Measurements from ENCODE around the gene TTC17. TPM values are rescaled to one million over a fixed set of nuclear protein-coding genes. Genes with fewer than 3 reads are reported as not detected.

TTC17 gene
- total RNA-seq, 2 donors from 2014 or later, result 49.6 to 60.9 TPM

DNA sequence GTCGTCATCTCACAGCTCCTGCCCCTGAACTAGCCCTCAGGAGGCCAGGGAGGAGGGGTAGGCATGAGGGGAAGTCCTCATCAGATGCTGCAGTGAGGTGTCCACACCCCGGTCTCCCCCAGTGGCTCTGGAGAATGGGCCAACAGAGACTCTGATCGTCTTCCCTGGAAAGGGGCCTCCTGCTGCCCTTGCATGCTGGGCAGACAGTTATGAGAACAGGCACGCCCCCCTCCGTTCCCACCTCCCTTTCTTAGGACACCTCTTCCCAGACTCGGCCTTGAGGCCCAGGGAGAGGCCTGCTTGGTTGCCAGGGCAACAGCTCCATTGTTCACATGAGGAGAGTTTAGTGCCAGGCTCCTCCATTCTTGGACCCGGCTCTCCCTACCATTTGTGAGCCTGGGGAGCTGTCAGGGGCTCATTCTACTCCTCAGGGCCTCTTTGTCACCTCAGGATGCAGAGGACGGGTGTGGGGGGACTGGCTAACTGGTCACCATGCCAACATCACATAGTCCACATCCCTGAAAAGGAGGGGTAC is 157.7 kb downstream of the TTC17 start:
- intact Hi-C loops (cut with DNase I), result no loop called here
- no peak for DNase-seq (ENCODE audit: low spot score)

DNA sequence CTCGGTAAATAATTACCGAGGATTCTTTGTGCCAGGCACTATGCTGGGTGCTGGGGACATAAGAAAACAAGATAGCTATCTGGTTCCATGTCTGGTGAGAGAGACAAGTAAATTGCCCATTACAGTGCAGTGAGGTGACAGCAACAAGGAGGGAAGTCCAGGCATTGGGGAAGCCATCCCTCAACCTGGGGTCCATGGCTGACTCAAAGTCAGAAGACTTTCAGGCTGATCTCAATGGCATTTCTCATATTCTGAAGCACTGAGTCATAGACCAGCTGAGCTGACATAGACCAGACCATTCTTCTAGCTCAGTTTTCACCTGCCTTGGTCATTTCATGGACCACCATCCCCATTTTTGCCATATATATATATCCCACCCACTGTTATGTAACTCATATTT is 158.8 kb downstream of the TTC17 start:
- intact Hi-C loops (cut with DNase I), result no loop called here
- no peak for DNase-seq (ENCODE audit: low spot score)

DNA sequence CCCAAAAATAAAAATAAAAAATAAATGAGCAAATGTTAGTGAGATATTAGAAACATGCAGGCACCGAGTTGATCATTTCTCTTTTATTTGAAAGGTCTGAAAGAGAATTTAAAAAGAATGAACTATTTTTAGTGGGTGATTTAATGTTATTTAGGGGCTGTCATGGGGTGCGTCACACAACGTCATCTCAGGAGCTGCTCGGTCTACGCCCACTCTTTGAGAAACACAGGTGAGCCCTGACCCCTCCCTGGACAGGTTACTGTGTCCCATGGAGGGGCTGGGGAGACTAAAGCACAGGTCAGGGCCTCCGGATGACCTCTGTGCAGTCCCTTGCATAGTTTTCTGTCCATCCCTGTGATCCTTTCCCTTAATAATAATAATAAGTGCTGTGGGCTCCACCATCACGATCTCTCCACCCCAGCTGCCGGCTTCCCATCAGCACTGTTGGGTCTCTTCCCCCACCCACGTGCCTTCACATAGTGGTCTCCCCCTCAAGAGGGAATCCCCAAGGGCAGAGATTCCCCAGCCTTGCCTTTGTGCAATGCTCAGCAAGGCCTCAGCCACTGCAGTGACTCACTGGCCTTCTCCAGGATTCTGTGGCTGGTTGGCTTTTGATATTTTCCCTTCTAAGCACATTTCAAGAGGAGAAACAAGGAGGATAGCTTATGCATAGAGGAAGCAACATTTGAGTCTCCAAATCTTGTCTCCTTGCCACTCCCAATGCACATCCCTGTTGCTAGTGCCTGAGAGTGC is 159.9 kb downstream of the TTC17 start:
- intact Hi-C loops (cut with DNase I), result no loop called here

DNA sequence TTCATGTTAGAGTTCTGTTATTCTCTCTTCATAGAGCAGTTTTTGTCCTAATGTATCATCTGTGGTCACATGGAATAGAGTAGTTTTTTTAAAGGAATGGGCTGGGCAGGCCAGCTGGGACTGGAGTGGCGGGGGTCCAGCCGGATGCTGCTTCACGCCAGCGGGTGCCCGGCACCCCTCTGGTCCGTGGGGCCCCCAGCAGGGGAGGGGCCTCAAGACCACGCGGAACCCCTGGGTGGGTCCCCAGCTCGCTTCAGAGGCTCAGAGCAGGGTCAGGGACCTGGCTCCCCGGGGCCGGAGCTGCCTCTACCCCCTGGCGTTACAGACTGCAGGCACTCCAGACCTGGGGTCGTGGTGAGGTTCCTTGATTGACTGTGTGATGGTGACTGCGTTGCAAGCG is 162.8 kb downstream of the TTC17 start:
- intact Hi-C loops (cut with DNase I), result no loop called here
- no peak for DNase-seq (ENCODE audit: low spot score)

More for the DNA sequence above, 159.9 kb downstream of the TTC17 start:
- no peak for DNase-seq (ENCODE audit: low spot score)

DNA sequence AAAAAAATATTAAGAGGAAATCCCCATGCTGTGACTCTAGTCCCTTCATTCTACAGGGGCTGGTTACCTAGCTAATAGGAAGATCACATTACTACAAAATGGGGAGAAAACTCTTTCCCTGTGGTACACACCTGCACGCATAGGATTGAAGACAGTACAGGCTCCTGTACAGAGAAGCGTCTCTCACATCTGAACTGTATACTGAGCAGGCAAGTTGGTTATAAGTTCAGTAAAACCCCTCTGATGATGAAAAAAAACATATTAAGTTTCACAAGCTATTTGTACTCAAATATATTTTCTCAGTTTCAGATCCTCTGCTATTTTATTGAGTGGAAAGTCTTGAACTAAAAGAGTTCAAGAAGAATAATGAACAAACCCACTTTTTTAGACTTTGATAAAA is 164.9 kb downstream of the TTC17 start:
- intact Hi-C loops (cut with DNase I), result no loop called here
- no peak for DNase-seq (ENCODE audit: low spot score)

DNA sequence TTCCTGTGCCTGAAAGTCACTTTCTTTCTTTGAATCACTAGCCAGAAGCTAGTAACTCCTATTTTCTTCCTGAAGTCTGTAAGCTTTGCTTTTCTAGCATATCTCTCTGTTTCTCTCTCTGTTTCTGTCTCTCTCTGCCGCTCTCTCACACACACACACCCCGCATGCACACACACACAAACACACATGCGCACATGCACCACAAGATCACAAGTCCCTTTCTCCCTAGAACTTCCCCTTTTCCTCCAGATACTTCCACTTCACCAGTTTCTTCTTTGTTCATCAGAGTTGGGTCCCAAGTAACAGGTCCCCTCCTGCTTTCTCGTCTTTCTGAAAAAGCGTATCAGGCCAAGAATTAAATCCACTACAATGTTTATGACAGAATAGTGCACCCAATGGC is 173.3 kb downstream of the TTC17 start:
- no peak for DNase-seq (ENCODE audit: low spot score)
- intact Hi-C loops (cut with DNase I), result no loop called here

DNA sequence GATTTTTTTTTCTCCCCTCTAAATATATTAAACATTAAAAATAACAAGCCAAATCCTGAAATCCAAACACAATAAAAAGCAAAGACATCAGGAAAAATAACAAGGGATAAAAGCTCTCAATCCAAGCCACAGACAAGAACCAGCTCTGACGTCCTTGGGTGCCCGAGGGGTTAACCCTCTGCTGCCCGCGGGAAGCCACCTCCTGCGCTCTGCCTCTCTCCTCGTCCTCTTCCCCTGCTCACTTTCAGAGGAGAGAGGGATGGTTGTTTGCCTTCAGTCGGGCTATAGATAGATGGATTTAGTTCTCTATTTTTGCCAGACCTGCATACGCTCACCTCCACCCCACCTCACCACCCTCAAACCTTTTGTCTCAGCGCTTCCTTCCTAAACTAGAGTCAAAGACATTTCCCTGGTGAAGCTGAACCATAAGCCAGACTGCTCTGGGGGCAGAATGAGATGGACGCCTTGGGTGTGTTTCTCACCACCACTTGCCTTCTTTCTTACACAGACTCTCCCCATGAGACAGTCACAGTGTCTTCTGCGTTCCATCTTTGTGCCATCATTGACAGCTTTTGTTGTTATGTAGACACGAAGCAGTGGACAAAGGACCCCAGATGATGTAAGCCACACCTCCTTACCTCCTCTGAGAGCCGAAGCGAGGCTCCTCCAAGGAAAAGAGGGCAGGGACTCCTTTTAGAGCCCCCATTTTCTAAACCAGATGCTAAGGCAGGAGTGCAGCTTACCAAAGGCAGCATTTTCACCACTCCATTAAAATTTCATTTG is 179.3 kb downstream of the TTC17 start:
- DNase-seq (ENCODE audit: low spot score), result no peak
- intact Hi-C loops (cut with DNase I), result no loop called here

DNA sequence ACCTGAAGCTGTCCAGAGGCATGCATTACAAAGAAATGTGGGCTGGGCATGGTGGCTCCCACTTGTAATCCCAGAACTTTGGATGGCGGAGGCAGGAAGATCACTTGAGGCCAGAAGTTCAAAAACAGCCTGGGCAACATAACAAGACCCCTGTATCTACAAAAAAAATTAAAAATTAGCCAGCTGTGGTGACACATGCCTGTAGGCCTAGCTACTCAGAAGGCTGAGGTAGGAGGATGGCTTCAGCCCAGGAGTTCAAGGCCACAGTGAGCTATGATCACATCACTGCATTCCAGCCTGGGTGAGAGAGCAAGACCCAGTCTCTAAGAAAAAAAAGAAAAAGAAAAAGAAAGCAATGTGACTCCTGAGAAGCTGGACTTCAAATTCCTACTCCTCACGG is 183.3 kb downstream of the TTC17 start:
- intact Hi-C loops (cut with DNase I), result no loop called here

DNA sequence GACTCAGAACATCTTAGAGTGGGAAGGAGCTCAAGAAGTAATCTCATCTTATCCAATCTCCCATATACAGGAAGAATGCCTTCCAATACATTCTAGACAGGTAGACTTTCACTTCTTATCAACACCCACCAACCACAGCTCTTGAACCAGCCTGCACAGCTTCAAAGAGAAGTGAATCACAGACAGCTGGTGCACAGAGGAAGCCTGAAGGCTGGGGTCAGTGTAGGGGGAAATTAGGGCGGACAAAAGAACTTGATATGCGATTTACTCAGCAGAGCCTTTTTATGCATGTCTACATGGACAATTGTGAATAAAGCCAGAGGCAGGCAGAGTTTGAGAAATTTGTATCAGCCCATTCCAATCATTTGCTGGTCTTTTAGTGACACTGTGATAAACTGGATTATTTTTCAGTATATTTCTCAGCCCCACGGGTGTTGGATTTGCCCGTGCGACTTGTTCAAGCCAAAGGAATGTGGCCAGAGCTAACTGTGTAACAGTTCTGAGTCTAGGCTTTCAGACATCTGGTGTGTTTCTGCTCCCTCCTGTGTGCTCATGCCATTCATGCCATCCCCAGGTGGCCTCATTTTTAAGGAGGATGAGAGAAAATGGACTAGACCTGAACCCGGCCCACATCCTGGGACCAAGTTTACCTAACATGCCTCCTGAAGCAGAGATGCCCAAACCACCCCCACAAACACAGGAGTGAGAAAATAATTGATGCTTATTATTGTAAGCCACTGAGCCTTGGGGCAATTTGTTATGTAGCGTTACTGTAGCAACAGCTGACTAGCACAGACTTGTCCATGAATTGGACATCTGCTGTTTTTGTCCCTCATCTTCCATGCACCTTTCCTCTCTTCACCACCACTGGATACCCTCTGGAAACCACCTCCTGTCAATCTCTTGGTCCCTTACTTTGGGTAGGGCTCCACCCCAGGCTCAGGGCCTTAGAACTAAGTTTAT is 184.3 kb downstream of the TTC17 start:
- DNase-seq (ENCODE audit: low spot score), result no peak
- intact Hi-C loops (cut with DNase I), result no loop called here

More for the DNA sequence above, 183.3 kb downstream of the TTC17 start:
- no peak for DNase-seq (ENCODE audit: low spot score)

Other genes starting within 250 kb of the TTC17 start
- 10 to 100 TPM; 69.8 to 79.1 TPM for gene API5, start 46.9 kb upstream of the TTC17 start, total RNA-seq

All from posterior vena cava (tissue), 2 donors.